LNCAP (cell line): ENCODE measurements around the gene BCOR.

Experiments
- CTCF ChIP-seq: fragments of 450-650 bp; IDR thresholded peaks from 2 replicates; pipeline ENCODE4 v1.5.1; 2017; ENCODE audit warnings: mild to moderate bottlenecking

Gene BCOR

GRCh38 chrX:40009890-40010289 is 87.9 kb downstream of the BCOR start:
- no peak for TF ChIP-seq CTCF

- no peak for TF ChIP-seq CTCF
These were observed 88.3 kb downstream of the BCOR start for GRCh38 chrX:40009462-40009851.

GRCh38 chrX:40008791-40009461 is 88.8 kb downstream of the BCOR start:
- TF ChIP-seq CTCF, result no peak

GRCh38 chrX:40007756-40008705 is 89.7 kb downstream of the BCOR start:
- TF ChIP-seq CTCF, result no peak

- TF ChIP-seq CTCF, result no peak
These were observed 90.5 kb downstream of the BCOR start for GRCh38 chrX:40007131-40007755.

GRCh38 chrX:40006106-40007017 is 91.4 kb downstream of the BCOR start:
- no peak for TF ChIP-seq CTCF
